DND-41 (cell line): ENCODE measurements around the gene KLC1.

ENCODE experiments used
- CTCF ChIP-seq: IDR thresholded peaks from 2 replicates; pipeline ENCODE4 v1.5.1; 2012; ENCODE audit warnings: borderline replicate concordance, low read length, moderate library complexity, mild to moderate bottlenecking; ENCODE audit not compliant: poor library complexity, severe bottlenecking; ENCODE audit errors: extremely low read depth
- EZH2 ChIP-seq: IDR thresholded peaks from 3 replicates; pipeline ENCODE4 v1.6.1; 2012; ENCODE audit warnings: borderline replicate concordance, low read depth, mild to moderate bottlenecking, moderate library complexity, low read length, inconsistent platforms; ENCODE audit not compliant: severe bottlenecking

- no peak for TF ChIP-seq CTCF
- TF ChIP-seq EZH2: no peak
Observed at GRCh38 chr14:103581954-103582703, 46.9 kb upstream of the KLC1 start.
